Panc1 (cell line): ENCODE measurements around the gene MGST1.

Source experiments
- POLR2AphosphoS5 ChIP-seq: IDR thresholded peaks from 2 replicates; pipeline ENCODE4 v1.6.1; 2012; ENCODE audit warnings: mild to moderate bottlenecking, low read depth, low read length, moderate library complexity
- REST ChIP-seq, 2 experiments: IDR thresholded peaks; 2 replicates each; pipeline ENCODE4 v1.6.1; 2011 to 2012; ENCODE audit warnings: low read depth in 2 of 2, control low read depth in 1 of 2, low read length in 1 of 2, mild to moderate bottlenecking in 1 of 2, moderate library complexity in 1 of 2; ENCODE audit not compliant: insufficient read depth in 1 of 2
- SIN3A ChIP-seq: IDR thresholded peaks from 2 replicates; pipeline ENCODE4 v1.6.1; 2012; ENCODE audit warnings: low read depth, mild to moderate bottlenecking, low read length, moderate library complexity, borderline replicate concordance; ENCODE audit not compliant: insufficient read depth
- TCF7L2 ChIP-seq: IDR thresholded peaks from 2 replicates; pipeline ENCODE4 v1.6.1; 2011; ENCODE audit warnings: mild to moderate bottlenecking, low read depth, low read length, inconsistent platforms
- TF ChIP-seq, protein P1 (sequence below): fragments of 450-650 bp; IDR thresholded peaks from 2 replicates; pipeline ENCODE4 v1.5.1; 2017; ENCODE audit warnings: mild to moderate bottlenecking

DNA sequence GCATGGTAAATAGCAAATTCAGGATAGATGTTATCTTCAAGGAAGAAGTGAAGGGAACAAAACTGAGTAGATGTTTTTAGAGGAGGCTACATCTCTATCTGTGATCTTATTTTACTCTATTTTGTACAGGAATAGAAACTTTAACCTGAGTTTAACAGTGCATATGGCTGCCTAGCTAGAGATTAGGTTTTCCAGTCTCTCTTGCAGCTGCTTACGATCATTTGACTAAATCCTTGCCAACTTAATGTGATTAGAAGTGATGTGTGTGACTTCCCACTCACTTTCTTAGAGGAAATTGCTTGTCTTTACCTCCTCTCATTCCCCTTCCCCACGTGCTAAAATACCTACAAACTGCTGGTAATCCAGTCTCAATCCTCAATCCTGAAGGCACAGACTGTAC is 43.5 kb upstream of the MGST1 start:
- TF ChIP-seq POLR2AphosphoS5, result no peak
- no peak for TF ChIP-seq SIN3A
- TF ChIP-seq, protein P1, sequence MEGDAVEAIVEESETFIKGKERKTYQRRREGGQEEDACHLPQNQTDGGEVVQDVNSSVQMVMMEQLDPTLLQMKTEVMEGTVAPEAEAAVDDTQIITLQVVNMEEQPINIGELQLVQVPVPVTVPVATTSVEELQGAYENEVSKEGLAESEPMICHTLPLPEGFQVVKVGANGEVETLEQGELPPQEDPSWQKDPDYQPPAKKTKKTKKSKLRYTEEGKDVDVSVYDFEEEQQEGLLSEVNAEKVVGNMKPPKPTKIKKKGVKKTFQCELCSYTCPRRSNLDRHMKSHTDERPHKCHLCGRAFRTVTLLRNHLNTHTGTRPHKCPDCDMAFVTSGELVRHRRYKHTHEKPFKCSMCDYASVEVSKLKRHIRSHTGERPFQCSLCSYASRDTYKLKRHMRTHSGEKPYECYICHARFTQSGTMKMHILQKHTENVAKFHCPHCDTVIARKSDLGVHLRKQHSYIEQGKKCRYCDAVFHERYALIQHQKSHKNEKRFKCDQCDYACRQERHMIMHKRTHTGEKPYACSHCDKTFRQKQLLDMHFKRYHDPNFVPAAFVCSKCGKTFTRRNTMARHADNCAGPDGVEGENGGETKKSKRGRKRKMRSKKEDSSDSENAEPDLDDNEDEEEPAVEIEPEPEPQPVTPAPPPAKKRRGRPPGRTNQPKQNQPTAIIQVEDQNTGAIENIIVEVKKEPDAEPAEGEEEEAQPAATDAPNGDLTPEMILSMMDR, result no peak
- no peak for TF ChIP-seq REST (IDR thresholded peaks at IDR 0.05; ENCODE audit: insufficient read depth in 1 of 2, low read depth in 2 of 2, low read length in 1 of 2)
- no peak for TF ChIP-seq TCF7L2
